Measurements from ENCODE around the gene DYNC1I1. TPM values are rescaled to one million over a fixed set of nuclear protein-coding genes. Genes with fewer than 3 reads are reported as not detected.

Gene DYNC1I1
- total RNA-seq, 1 experiment from 2014 or later = 2.2 TPM

DNA sequence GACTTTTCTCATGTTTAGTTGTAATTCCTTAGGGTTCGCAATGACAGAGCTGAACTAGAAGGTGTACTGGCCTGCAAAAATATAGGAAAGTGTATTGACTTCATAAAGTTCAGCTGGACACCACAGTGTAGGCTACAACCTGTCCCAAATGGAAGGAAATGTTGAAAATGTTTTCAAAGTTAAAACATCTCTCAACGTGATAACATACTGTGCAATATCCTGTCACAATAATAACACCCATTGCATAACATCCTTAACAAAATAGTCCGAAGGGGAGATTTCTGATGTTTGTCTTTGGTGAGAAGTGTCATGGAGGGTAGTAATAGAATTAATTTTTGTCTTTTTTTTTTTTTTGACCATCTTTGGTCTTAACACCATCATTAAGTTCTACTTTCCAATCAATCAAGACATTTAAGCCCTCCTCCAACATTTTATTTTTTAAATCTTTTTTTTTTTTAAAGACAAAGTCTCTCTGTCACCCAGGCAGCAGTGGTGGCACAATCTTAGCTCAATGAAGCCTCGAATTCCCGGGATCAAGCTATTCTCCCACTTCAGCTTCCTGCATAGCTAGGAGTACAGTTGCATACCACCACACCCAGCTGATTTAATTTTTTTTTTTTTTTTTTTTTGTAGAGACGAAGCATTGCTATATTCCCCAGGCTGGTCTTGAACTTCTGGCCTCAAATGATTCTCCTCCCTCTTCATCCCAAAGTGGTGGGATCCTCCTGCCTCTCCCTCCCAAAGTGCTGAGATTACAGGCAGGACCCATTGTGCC lies 45.7 kb downstream of the DYNC1I1 start:
- no peaks in the 10 kb centered on the region for H3K36me3 ChIP-seq
- DNase-seq = no peak
- H3K9me3 ChIP-seq = no peaks in the 10 kb centered on the region
- no peak overlapping the region for H3K4me3 ChIP-seq
- H3K27me3 ChIP-seq = no peaks in the 10 kb centered on the region

DNA sequence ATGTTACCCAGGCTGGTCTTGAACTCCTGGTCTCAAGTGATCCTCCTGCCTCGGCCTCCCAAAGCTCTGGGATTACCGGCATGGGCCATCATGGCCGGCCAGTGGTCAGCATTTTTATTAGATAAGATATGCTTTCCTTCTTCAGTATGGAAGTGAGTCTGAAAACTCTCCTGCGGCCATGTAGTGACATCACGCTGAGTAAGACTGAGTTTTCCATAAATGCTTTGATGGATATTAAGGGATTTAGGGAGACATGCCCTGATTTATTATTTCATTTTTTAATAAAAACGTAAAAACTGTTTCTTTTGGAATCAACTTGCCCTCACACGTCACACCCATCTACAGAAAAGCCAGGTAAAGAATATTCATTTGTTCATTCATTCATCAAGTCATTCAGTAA lies 48.4 kb downstream of the DYNC1I1 start:
- Histone ChIP-seq H3K36me3 (no peaks in the 10 kb centered on the region), H3K9me3 (no peaks in the 10 kb centered on the region), H3K27me3 (no peaks in the 10 kb centered on the region), H3K4me3 (no peak overlapping the region)
- no peak for DNase-seq

DNA sequence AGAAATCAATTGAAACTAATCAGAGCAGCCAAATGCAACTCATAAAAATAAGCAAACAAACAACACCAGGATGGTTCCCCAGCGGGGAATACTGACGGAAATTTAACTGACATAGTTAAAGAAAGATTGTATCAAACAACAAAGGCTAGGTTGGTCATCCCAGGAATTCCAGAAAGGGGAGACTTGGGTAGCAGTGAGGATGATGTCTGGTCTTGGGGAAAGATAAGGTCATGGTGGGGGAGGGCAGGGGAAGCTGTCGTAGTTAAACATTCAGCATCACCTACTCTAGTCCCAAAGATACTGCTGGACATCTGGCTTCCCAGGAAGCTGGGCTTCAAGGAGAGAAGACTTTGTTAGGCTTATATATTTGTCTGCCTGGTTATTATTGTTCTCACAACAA lies 50.4 kb downstream of the DYNC1I1 start:
- Histone ChIP-seq H3K36me3 (no peaks in the 10 kb centered on the region), H3K9me3 (no peaks in the 10 kb centered on the region), H3K27me3 (no peaks in the 10 kb centered on the region), H3K4me3 (no peak overlapping the region)
- no peak for DNase-seq

DNA sequence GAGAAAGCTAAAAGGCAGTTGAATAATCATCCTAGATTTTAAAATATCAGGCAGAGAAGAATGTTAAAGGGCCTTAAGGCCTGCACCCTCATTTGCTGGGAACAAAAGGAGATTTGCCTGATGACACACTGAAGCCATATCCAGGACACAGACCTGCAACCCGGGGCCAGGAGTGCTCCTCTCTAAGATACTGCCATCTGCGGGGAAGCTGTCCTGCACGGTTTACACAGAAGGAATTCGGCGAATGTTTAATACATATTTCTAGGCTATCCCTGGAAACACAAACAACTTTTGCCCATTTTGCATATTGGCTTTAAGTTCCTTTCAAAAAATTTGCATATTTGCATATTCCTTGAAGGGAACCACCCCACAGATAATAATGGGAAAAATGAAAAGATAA lies 52.3 kb downstream of the DYNC1I1 start:
- DNase-seq = no peak
- no peaks in the 10 kb centered on the region for H3K27me3 ChIP-seq
- no peaks in the 10 kb centered on the region for H3K36me3 ChIP-seq
- no peak overlapping the region for H3K4me3 ChIP-seq
- no peaks in the 10 kb centered on the region for H3K9me3 ChIP-seq

DNA sequence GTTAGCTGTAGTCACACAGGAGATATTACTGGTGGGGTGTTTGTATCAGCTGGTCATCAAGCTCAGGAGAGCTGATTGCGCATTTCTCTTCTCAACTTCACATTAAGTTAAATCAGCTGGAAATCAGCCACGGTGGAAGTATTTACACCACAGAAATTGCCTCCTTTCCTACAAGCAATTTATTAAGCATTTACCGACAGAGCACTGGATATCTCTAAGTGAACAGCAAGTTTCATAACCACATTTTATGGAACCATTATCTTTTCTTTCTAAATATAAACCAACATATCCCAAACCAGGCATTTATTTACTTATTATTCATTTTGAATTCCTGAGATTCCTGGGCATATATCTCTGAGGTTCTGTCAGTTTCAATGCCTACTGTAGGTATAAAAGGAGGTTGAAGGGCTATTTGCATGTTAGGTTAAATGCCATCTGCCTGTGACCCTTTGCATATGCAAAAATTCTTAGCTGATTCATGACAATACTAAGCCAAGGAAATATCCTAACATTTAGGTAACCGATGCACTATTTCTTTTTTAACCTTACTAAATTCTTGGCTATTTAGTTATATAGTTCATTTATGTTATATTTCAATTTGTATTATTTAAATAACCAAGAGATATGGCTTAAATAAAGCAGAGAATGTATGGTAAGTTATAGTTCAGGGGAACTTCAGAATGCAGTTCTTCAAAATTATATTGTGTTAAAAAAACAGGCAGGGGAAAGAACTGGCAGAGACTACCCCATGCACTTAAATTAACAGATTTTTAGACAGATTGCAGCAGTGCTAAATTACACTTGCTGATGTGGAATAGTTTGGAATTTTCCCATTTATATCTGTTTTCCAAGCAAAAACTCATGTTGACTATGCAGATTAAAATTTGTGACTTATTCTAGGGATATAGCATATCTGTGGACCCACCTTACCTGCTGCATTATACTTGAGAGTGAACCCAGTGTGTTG lies 56.8 kb downstream of the DYNC1I1 start:
- Histone ChIP-seq H3K4me3 (no peak overlapping the region), H3K36me3 (no peaks in the 10 kb centered on the region), H3K27me3 (no peaks in the 10 kb centered on the region), H3K9me3 (no peaks in the 10 kb centered on the region)
- no peak for DNase-seq

DNA sequence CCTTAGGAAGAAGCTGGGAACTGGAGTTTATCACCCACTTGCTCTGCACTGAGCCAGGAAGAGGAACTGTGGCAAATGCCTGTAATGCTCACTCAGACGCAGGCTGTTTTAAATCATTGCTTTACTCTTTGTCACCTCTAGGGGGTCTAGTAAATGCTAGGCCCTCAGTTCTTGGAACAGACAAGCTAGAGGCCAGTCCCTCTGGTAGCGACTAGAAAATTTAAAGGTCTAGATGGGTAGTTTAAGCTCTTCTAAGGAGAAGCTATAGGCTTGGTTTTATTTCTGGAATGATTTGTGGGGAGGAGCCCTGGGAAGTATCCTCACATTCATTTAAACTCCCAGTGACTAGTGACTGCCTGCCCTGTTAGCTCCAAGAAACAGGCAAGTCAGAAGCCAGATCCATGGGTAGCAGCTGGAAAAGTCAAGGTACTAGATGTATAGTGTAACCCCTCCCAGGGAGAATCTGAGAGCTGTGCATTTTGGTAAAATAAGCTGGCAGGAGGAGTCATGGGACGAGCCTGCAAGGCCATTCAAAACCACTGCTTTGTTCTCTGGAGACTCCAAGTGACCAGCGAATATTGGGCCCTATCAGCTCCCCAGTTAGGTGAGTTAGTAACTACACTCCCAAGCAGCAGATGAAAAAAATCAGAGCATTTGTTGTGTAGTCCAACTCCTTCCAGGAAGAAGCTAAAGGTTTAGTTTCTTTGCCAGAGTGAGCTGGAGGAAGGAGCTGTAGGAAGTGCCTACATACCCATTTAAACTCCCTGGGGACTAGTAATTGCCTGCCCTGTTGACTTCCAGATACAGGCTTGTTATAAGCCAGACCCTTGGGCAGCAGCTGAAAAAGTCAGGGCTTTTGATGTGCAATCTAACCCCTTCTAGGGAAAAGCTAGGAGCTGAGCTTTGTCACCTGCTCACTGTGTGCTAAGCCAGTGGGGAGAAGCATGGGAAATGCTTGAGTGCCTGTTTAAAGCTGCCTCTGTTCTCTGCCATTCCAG lies 68.9 kb downstream of the DYNC1I1 start:
- H3K27me3 ChIP-seq = no peaks in the 10 kb centered on the region
- no peaks in the 10 kb centered on the region for H3K36me3 ChIP-seq
- no peaks in the 10 kb centered on the region for H3K9me3 ChIP-seq
- H3K4me3 ChIP-seq = no peak overlapping the region
- DNase-seq = no peak

DNA sequence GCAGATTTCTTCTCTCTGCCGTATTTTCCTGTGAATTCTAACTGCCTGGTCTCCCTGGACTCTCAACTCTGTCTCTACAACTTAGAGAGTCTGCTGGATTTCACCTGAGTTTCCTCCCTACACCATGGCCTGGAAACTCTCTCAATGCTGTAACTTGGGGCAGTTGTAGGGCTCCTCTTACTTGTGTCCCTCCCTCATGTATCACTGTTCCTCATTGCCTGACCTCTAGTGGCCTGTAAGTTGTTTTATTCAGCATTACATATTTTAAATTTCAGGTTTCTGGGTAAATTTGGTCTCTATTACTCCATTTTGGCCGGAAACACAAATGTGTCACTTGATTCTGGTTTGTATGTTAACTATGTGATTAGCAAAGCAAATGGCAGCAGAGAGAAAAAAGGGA lies 70.9 kb downstream of the DYNC1I1 start:
- no peaks in the 10 kb centered on the region for H3K9me3 ChIP-seq
- no peak for DNase-seq
- no peak overlapping the region for H3K4me3 ChIP-seq
- no peaks in the 10 kb centered on the region for H3K27me3 ChIP-seq
- H3K36me3 ChIP-seq = no peaks in the 10 kb centered on the region

DNA sequence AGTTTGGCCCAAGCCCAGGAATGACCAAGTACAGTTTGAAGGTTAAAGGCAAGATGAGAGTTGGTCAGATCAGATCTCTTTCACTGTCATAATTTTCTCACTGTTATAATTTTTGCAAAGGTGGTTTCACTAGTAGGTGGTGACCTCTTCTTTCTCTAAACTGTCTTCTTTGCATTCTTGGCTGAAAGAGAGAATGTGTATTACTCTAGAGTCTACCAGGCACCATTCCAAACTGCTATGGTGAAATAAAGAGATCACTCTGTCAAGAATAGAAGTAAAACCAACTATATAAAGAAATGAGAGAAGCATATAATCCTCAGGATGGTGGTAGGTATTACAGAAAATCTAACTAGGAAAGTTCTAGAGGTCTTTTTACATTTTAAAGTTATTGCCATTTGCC lies 72.7 kb downstream of the DYNC1I1 start:
- no peak for DNase-seq
- Histone ChIP-seq H3K27me3 (no peaks in the 10 kb centered on the region), H3K9me3 (no peaks in the 10 kb centered on the region), H3K4me3 (no peak overlapping the region), H3K36me3 (no peaks in the 10 kb centered on the region)

DNA sequence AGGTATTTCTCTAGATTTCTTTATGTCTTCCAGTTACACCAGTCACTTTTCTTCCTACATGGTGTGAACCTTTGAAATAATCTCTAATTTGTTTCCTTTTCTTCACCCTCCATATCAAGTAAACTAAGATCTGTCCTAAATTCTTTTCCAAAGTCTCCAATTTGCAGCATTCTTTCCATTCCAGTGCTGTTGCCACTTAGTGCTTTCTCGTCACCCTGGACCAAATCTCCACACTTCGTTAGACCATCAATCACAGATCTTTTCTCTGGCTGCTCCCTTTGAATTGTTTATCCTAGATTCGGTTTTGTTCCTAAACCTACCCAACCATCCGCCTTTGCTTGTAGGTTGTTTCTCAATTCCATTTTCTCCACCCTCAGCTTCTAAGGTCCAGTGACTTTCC lies 74.7 kb downstream of the DYNC1I1 start:
- no peaks in the 10 kb centered on the region for H3K36me3 ChIP-seq
- H3K4me3 ChIP-seq = no peak overlapping the region
- no peaks in the 10 kb centered on the region for H3K27me3 ChIP-seq
- H3K9me3 ChIP-seq = no peaks in the 10 kb centered on the region
- no peak for DNase-seq

DNA sequence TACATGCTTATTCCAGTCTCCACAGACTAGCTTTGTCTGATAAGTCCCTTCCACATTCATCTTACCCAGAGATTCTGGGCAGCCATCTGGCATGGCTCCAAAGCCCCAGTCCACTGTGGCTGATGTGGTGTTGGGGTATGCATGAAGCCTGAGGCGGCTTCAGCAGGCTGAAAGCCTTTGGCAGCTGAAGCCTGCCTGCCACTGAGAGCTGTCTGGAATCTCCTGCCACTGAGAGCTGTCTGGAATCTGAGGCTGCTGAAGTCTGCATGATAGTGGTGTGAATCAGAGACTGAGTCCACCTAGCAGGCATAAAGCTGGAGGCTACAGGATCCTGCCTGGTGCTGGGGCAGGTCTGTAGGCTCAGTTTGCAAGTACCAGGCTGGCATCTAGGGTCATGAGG lies 87.1 kb downstream of the DYNC1I1 start:
- peak; percentile 64 for DNase-seq
- Histone ChIP-seq H3K27me3 (no peaks in the 10 kb centered on the region), H3K9me3 (no peaks in the 10 kb centered on the region), H3K36me3 (no peaks in the 10 kb centered on the region), H3K4me3 (no peak overlapping the region)

DNA sequence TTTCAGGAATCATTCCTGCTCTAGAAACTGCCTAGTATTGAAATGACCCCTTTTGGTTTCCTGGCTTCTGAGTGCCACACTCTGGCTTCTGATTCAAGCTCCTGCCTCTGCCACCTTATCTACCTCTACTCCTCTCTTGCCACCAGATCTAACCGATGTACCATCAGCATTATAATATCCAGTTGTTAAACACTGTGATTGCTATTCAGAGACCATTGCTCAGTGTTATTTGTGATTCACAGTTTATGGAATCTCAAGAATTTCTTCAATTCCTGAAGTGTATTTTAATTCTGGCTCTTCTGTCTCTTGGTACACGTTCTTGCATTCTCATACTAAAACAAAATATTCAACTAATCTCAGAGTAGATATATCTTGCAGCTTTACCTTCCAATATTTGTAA lies 88.7 kb downstream of the DYNC1I1 start:
- Histone ChIP-seq H3K4me3 (no peak overlapping the region), H3K27me3 (no peaks in the 10 kb centered on the region), H3K36me3 (no peaks in the 10 kb centered on the region), H3K9me3 (no peaks in the 10 kb centered on the region)
- DNase-seq = no peak

DNA sequence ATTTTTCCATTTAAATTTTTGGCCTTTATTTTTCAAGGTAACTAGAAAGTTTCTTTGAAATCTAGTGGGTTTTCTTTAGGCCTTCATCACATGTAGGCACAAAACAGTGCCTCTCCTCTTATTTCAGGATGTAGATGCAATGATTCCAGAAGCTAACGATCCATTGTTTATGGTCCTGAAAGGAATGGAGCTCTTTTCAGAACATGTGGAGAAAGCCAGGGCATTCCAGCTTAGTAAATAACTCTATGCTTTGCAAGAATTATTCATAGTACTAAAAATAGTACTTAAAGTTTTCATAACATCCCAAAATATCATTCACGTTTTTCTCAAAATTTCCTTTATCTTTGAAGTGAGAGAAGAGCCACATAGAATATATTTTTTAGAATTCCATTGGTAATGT lies 91.3 kb downstream of the DYNC1I1 start:
- no peak for DNase-seq
- H3K9me3 ChIP-seq = no peaks in the 10 kb centered on the region
- no peaks in the 10 kb centered on the region for H3K36me3 ChIP-seq
- H3K27me3 ChIP-seq = no peaks in the 10 kb centered on the region
- H3K4me3 ChIP-seq = no peak overlapping the region

DNA sequence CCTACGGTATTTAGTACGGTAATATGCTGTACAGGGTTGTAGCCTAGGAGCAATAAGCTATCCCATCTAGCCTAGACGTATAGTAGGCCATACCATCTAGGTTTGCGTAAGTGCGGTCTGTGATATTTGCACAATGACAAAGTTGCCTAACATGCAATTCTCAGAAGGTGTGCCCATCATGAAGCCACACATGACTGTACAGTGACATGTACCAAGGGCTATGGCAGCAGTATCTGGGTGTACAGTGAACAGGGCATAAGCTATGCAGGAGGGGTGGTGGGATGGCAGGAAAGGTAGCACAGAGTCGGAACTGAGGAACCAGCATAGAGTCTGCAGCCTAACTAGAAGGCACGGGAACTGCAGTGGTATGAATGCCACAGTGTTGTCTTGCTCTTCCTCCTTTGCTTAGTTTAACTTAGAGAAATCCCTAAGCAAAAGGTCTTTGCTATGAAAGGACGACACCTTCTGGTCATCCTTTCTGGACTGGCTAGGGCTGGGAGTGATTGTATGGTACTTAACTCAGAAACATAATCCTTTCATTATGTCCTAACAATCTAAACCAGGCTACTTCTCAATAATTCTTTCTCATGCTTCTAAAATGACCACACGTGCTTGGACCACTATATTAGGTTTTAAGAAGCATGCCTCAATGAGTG lies 93.5 kb downstream of the DYNC1I1 start:
- Histone ChIP-seq H3K27me3 (no peaks in the 10 kb centered on the region), H3K9me3 (no peaks in the 10 kb centered on the region), H3K36me3 (no peaks in the 10 kb centered on the region), H3K4me3 (no peak overlapping the region)
- no peak for DNase-seq

DNA sequence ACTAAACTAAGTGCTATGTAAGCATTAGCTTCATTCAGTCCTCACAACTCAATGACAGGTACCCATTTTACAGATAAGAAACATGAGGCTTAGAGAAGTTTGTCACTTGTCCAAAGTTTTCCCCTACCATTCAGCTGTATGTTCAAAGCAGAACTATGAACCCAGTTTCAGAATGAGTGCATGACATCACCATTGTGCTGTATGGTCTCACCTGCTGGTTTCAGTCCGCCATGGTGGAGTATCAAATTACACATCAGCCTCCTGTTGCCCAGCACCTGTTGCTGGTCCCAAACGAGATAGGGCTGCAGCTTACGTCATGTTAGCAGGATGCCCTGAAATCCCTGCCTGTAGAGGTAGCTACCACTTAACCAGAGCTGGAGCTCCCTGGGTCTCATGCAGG lies 95.0 kb downstream of the DYNC1I1 start:
- DNase-seq = no peak
- Histone ChIP-seq H3K9me3 (no peaks in the 10 kb centered on the region), H3K27me3 (no peaks in the 10 kb centered on the region), H3K36me3 (no peaks in the 10 kb centered on the region), H3K4me3 (no peak overlapping the region)

DNA sequence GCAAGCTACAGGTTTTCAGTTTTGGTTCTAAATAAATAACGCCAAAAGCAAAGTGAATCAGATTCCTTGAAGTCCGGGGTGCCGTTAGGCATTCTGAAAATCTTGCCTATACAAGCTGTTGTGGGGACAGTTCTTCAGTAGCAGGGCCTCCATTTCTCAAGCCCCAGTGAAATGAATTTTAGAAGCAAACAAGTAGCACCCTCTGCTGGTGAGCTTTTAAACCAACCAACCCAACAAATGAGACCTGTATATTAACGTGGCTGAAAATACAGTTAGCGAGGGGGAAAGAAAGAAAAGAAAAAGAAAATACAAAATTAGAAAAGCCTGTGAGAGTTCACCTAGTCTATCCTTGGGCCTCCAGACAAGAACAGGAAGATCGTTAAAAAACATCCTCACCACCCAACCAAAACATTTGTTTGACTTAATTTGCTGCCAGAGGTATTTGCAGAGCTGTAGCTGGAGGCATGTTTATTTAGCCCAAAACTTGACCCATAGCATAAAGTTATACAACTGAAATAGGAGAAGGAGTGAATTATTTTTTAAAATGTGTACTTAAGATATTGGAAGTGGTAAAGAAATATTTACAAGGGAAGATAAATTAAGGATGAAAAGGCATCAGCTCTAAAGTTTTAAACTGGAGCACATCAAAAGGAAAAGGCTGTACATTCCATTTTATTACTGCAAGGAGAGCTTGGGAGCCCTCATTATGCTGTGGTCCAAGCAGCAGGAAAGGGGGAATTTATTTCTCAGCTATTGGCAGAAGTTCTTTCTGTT lies 98.9 kb downstream of the DYNC1I1 start:
- DNase-seq = no peak
- Histone ChIP-seq H3K27me3 (no peaks in the 10 kb centered on the region), H3K9me3 (no peaks in the 10 kb centered on the region), H3K36me3 (no peaks in the 10 kb centered on the region), H3K4me3 (no peak overlapping the region)

DNA sequence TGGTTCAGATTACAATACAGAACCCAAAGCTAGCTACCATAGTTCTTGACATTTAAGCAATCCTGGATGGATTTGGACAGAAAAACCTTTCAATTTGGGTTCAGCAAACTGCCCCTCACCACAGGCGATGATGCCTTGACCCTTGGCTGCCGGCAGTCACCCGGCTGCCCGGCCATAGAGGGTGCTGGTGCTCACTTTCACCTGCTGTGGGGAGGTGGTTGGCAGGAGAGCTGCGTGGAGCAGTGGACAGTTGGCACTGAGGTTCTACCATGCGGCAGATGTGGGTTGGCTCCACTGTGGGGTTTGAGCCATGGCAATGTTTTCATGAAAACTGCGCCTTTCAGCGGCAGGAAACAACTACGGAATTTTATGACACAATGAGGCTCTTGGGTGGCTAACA lies 99.5 kb downstream of the DYNC1I1 start:
- H3K27me3 ChIP-seq = no peaks in the 10 kb centered on the region
- H3K36me3 ChIP-seq = no peaks in the 10 kb centered on the region
- no peak for DNase-seq
- no peaks in the 10 kb centered on the region for H3K9me3 ChIP-seq
- no peak overlapping the region for H3K4me3 ChIP-seq

Measured in MG63 (cell line).